ENCODE measurements around the gene RAB15. TPM values are rescaled to one million over a fixed set of nuclear protein-coding genes. Genes with fewer than 3 reads are reported as not detected.

RAB15 gene
- total and polyA plus RNA-seq, 2 of the 8 experiments (the other 6 are each of a cell fraction or from before 2014, with no cell fraction given) = 38.8 to 58.1 TPM

- H2BK5ac ChIP-seq (ENCODE audit: low read depth, low read length) = no peak overlapping the region
- H3K9ac ChIP-seq (replicated peaks in 1 of 4; ENCODE audit: extremely low read depth in 1 of 4, low read depth in 3 of 4, low read length in 3 of 4) = no peak overlapping the region
- POLR2A ChIA-PET (ENCODE audit: partially characterized antibody) = interaction anchor here (1.0 to 2.5 kb wide), 2 partner anchors 9 to 21 kb away, joined by 3 to 7 read pairs; no protein-coding TSS in a partner anchor
- no peak overlapping the region for H3K27ac ChIP-seq (ENCODE audit: low read depth, low read length)
- no peak overlapping the region for H2AFZ ChIP-seq (ENCODE audit: low read length)
- H3K4ac ChIP-seq (replicated peaks; ENCODE audit: insufficient read length, low read depth, low read length) = no peak overlapping the region
- H2BK120ac ChIP-seq (replicated peaks; ENCODE audit: low read depth, low read length) = no peak overlapping the region
- H3K14ac ChIP-seq (ENCODE audit: insufficient read length) = no peak overlapping the region
- H4K20me1 ChIP-seq (replicated peaks in 1 of 2; ENCODE audit: control insufficient read depth in 1 of 2, insufficient read depth in 2 of 2, low read length in 2 of 2) = no peaks in the 10 kb centered on the region
- H2BK12ac ChIP-seq (ENCODE audit: low read depth, low read length) = no peak overlapping the region
- TF ChIP-seq BCL11A (IDR thresholded peaks at IDR 0.05; ENCODE audit: low read depth in 2 of 2, low read length in 2 of 2) (no peak), E2F6 (IDR thresholded peaks at IDR 0.05) (no peak), HDAC6 (IDR thresholded peaks at IDR 0.05; ENCODE audit: low read depth, low read length) (no peak), POLR2AphosphoS5 (IDR thresholded peaks at IDR 0.05; ENCODE audit: low read depth, low read length) (no peak), HDAC2 (IDR thresholded peaks at IDR 0.05; ENCODE audit: borderline replicate concordance in 1 of 2, low read depth in 2 of 2, low read length in 2 of 2) (no peak), KDM4A (IDR thresholded peaks at IDR 0.05; ENCODE audit: low read depth, low read length, severe bottlenecking) (no peak)
- no peak overlapping the region for H4K91ac ChIP-seq (replicated peaks; ENCODE audit: insufficient read length, low read length)
- H3K4me2 ChIP-seq (ENCODE audit: insufficient read depth in 1 of 2, low read depth in 2 of 2, low read length in 2 of 2) = no peak overlapping the region
- H3K4me3 ChIP-seq (ENCODE audit: extremely low read depth in 1 of 4, insufficient read depth in 2 of 4, low read depth in 3 of 4, low read length in 4 of 4) = no peak overlapping the region
- H2AK5ac ChIP-seq (ENCODE audit: low read depth, low read length) = no peak overlapping the region
- H4K8ac ChIP-seq (ENCODE audit: extremely low read depth, insufficient read depth, low read length) = no peak overlapping the region
- H3K9me3 ChIP-seq (ENCODE audit: insufficient read depth in 2 of 2, low read depth in 1 of 2, low read length in 1 of 2) = no peaks in the 10 kb centered on the region
- H3K56ac ChIP-seq (replicated peaks; ENCODE audit: insufficient read length, low read depth, low read length) = no peak overlapping the region
- no peak overlapping the region for H2BK20ac ChIP-seq (ENCODE audit: low read length)
- no peak overlapping the region for H2BK15ac ChIP-seq (ENCODE audit: low read length)
- no peak overlapping the region for H3K18ac ChIP-seq (ENCODE audit: extremely low read depth, low read length)
- CTCF ChIA-PET (ENCODE audit: partially characterized antibody) = interaction anchor here (0.9 kb wide), 1 partner anchor 28 kb away, joined by 4 read pairs; no protein-coding TSS in a partner anchor
- H3K23ac ChIP-seq (ENCODE audit: insufficient read length) = no peak overlapping the region
- peaks cover 4% of the 10 kb centered on the region; the same call in 1 of the 2 replicates for H3K23me2 ChIP-seq (ENCODE audit: low read depth, low read length)
- 98% methylated on average over 4 of the region's 4 CpGs; no CpG with 5 or more reads in 1 of the 2 experiments for WGBS, 2 experiments (ENCODE audit: extremely low coverage in 1 of 2, insufficient coverage in 1 of 2, insufficient read length in 1 of 2, insufficient replicate concordance in 2 of 2, low coverage in 1 of 2, low lambda C conversion rate in 2 of 2, missing lambda C conversion rate in 1 of 2)
- no peaks in the 10 kb centered on the region; a peak in 1 of 7 replicates for H3K27me3 ChIP-seq (replicated peaks in 1 of 4; ENCODE audit: control insufficient read depth in 3 of 4, extremely low read depth in 1 of 4, insufficient read depth in 3 of 4, low read length in 3 of 4)
- no peak overlapping the region for H4K5ac ChIP-seq (ENCODE audit: insufficient read length, low read depth, low read length)
- H3K4me1 ChIP-seq (replicated peaks in 1 of 4; ENCODE audit: control insufficient read depth in 3 of 4, insufficient read depth in 4 of 4, low read length in 3 of 4) = no peaks in the 10 kb centered on the region; a peak in 1 of 7 replicates
- H3K79me1 ChIP-seq (ENCODE audit: low read depth, low read length) = 0 out of 2 replicates have a peak, but pooled peaks cover 2% of the 10 kb centered on the region
- H3K79me2 ChIP-seq (ENCODE audit: control insufficient read depth in 1 of 2, insufficient read depth in 2 of 2, low read length in 2 of 2) = peaks cover 0 to 21% of the 10 kb centered on the region in 2 experiments; a peak in 2 of 4 replicates
- no peak for DNase-seq (ENCODE audit: low read depth in 1 of 2, low spot score in 2 of 2)
- no peaks in the 10 kb centered on the region for H3K36me3 ChIP-seq (ENCODE audit: control insufficient read depth in 2 of 4, insufficient read depth in 4 of 4, low read length in 3 of 4)
- no peak for FAIRE-seq
Observed at GRCh38 chr14:64990939-64991338, 18.8 kb upstream of the RAB15 start.

All from H1 (cell line).